AG04450 (cell line): ENCODE measurements around the gene INTS7. TPM values are rescaled to one million over a fixed set of nuclear protein-coding genes. Genes with fewer than 3 reads are reported as not detected.

ENCODE experiments used
- CTCF ChIA-PET: fragments of 300-600, 350-600 bp; formaldehyde crosslinking; extraction: SDS; loops from one replicate; lab custom pipeline; 2022; ENCODE audit warnings: antibody characterized with exemption, inconsistent platforms; lab: Charles Lee
- POLR2A ChIA-PET: fragments of 350-600 bp; formaldehyde crosslinking; extraction: SDS; loops from one replicate; lab custom pipeline; 2021; ENCODE audit warnings: antibody characterized with exemption, inconsistent platforms; lab: Yijun Ruan, JAX
- DNase-seq: peaks from one replicate; pipeline ENCODE4 v3.0.0-alpha.2; 2011; ENCODE audit warnings: low read depth, low spot score
- H3K27ac ChIP-seq: one replicate; pipeline ENCODE4 v1.5.1; 2012; ENCODE audit warnings: low read depth, low read length, control low read depth
- H3K27me3 ChIP-seq: one replicate; pipeline ENCODE4 v1.6.0; 2012; ENCODE audit warnings: low read length; ENCODE audit not compliant: control insufficient read depth, insufficient read depth
- H3K4me3 ChIP-seq: 2 replicates; pipeline ENCODE4 v1.5.1; 2011; ENCODE audit warnings: mild to moderate bottlenecking, low read depth, low read length, control low read depth
- H3K9me3 ChIP-seq: 2 replicates; pipeline ENCODE4 v1.5.1; 2012; ENCODE audit warnings: low read length; ENCODE audit not compliant: control insufficient read depth, insufficient read depth
- polyA plus RNA-seq: library from polyadenylated mRNA; depleted of rRNA; stranded (reverse); fragments of >200 nt; gene quantifications from 2 replicates; pipeline ENCODE4 v1.2.3, GENCODE V29; 2011
- TF ChIP-seq, protein P1 (sequence below): IDR thresholded peaks from 2 replicates; pipeline ENCODE4 v1.5.1; 2011; ENCODE audit warnings: low read depth, low read length, control low read depth, inconsistent platforms

The INTS7 gene
- polyA plus RNA-seq, 1 experiment, result 20.1 TPM

- Histone ChIP-seq H3K9me3 (no peaks in the 10 kb centered on the region), H3K4me3 (no peak overlapping the region), H3K27ac (no peak overlapping the region), H3K27me3 (no peaks in the 10 kb centered on the region)
- TF ChIP-seq, protein P1, sequence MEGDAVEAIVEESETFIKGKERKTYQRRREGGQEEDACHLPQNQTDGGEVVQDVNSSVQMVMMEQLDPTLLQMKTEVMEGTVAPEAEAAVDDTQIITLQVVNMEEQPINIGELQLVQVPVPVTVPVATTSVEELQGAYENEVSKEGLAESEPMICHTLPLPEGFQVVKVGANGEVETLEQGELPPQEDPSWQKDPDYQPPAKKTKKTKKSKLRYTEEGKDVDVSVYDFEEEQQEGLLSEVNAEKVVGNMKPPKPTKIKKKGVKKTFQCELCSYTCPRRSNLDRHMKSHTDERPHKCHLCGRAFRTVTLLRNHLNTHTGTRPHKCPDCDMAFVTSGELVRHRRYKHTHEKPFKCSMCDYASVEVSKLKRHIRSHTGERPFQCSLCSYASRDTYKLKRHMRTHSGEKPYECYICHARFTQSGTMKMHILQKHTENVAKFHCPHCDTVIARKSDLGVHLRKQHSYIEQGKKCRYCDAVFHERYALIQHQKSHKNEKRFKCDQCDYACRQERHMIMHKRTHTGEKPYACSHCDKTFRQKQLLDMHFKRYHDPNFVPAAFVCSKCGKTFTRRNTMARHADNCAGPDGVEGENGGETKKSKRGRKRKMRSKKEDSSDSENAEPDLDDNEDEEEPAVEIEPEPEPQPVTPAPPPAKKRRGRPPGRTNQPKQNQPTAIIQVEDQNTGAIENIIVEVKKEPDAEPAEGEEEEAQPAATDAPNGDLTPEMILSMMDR, result no peak
- no peak for DNase-seq
- ChIA-PET CTCF (interaction anchor here (0.6 kb wide), 1 partner anchor 184 kb away, joined by 3 read pairs; no protein-coding TSS in a partner anchor), POLR2A (no interaction called here)
Measured at GRCh38 chr1:211932231-211932932, 103.0 kb downstream of the INTS7 start.

DNA sequence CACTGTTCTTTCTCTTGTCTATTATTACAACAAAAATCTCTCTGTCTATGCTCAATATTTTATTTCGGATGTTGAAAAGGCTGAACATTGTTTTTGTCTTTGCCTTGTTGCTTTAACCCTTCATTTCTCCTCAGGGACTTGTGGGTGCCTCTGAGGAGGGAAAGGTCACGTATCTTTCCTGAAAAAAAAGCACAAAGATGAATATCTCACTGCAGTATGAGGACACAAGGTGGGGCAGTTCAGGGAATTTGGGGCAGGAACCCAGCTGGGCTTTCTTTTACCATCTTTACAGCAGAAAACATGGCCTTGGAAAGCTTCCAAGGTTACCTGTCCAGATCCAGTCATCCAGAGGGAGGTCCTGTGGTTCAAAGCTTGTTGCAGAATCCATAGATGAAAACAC, 105.7 kb downstream of the INTS7 start:
- DNase-seq, result no peak
- TF ChIP-seq, protein P1, result no peak
- POLR2A ChIA-PET, result no interaction called here
- Histone ChIP-seq H3K9me3 (no peaks in the 10 kb centered on the region), H3K4me3 (no peak overlapping the region), H3K27ac (no peak overlapping the region), H3K27me3 (no peaks in the 10 kb centered on the region)
- CTCF ChIA-PET, result interaction anchor here (1.5 kb wide), 1 partner anchor 106 kb away, joined by 5 read pairs; the partner anchor contains the start of genes DTL and INTS7

DNA sequence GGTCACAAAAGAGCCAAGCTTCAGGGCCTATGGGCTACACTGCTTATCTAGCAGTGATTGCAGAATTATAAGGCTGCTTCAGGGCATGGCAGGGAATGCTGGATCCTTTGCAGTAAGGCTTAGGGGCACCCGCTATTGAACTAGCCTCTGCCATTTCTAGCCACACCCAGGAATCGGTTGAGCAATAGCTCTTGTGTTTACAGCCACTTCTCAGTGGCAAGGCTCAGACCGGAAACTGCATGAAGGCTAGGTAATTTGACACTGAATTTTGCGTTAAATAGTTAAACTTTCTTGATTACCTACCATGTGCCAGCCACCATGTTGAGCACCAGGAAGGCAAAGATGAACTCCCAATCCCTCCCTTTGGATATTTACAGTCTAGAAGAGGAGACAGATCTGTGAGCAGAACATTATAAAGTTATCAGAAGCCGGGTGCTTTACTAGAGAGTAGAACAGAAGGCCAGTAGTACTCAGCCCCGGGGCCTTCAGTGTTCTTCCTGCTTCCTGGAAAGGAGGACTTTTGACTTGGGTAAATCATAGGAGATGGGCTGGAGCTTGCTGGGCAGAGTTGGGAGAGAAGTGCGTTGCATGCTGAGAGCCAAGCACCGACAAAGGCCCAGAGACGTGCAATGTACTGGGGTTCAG, 106.2 kb downstream of the INTS7 start:
- POLR2A ChIA-PET, result no interaction called here
- DNase-seq, result no peak

DNA sequence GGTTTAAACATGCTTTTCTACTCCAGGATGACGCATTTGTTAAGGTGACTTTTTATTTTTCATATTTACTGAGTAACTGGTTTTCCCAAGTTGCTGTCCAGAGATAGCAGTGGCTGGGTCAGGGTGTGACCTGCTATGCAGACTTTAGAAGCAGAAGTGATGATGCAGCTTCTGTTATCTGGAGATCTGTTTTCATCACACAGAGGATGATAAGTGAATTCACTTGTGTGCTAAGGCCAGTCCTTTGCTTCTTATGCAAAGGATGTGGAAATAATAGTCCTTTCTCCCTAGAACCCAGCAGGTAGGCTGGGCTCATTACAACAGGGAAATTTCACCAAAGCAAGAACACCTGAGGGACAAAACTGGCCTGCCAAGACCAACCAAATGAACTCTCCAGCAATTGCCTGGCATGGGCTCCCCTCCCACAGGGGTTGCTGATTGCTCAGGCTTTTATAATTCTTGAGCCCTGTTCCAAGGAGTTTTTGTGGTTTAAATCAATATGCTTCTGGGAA, 107.0 kb downstream of the INTS7 start:
- Histone ChIP-seq H3K9me3 (no peaks in the 10 kb centered on the region), H3K4me3 (no peak overlapping the region), H3K27ac (no peak overlapping the region), H3K27me3 (no peaks in the 10 kb centered on the region)
- TF ChIP-seq, protein P1, result no peak
- ChIA-PET CTCF (no interaction called here), POLR2A (no interaction called here)
- DNase-seq, result no peak

More for the DNA sequence above, 106.2 kb downstream of the INTS7 start:
- no peak overlapping the region for H3K27ac ChIP-seq
- no peaks in the 10 kb centered on the region for H3K27me3 ChIP-seq
- TF ChIP-seq, protein P1, result no peak
- H3K9me3 ChIP-seq, result no peaks in the 10 kb centered on the region
- CTCF ChIA-PET, result interaction anchor here (1.5 kb wide), 1 partner anchor 106 kb away, joined by 5 read pairs; the partner anchor contains the start of genes DTL and INTS7
- no peak overlapping the region for H3K4me3 ChIP-seq

DNA sequence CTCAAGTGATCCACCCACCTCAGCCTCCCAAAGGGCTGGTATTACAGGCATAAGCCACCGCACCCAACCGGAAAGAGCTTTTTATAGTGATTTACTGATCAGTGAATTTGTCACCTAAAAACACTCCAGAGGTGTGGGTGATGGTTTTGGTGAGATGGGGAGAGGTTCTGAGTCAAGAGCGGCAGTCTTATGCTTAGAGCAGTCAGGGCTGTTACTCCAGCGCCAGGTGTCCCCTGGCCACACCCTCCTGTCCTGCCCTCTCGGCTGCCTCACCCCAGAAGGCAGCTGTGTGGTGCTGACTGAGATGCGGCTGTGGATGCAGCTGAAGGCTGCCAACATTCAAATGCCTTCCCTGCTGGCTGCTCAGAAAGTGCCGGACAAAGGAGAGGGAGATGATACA, 110.3 kb downstream of the INTS7 start:
- TF ChIP-seq, protein P1, result no peak
- POLR2A ChIA-PET, result no interaction called here
- CTCF ChIA-PET, result interaction anchor here (1.2 kb wide), 1 partner anchor 110 kb away, joined by 6 read pairs; the partner anchor contains the start of genes DTL and INTS7
- no peaks in the 10 kb centered on the region for H3K9me3 ChIP-seq
- H3K27me3 ChIP-seq, result peaks cover 2% of the 10 kb centered on the region
- H3K4me3 ChIP-seq, result no peak overlapping the region
- no peak for DNase-seq
- no peak overlapping the region for H3K27ac ChIP-seq
